ENCODE data around the gene HOXA7. TPM values are rescaled to one million over a fixed set of nuclear protein-coding genes. Genes with fewer than 3 reads are reported as not detected.

The HOXA7 gene
- total RNA-seq, 1 donor from 2014 or later: not detected

DNA sequence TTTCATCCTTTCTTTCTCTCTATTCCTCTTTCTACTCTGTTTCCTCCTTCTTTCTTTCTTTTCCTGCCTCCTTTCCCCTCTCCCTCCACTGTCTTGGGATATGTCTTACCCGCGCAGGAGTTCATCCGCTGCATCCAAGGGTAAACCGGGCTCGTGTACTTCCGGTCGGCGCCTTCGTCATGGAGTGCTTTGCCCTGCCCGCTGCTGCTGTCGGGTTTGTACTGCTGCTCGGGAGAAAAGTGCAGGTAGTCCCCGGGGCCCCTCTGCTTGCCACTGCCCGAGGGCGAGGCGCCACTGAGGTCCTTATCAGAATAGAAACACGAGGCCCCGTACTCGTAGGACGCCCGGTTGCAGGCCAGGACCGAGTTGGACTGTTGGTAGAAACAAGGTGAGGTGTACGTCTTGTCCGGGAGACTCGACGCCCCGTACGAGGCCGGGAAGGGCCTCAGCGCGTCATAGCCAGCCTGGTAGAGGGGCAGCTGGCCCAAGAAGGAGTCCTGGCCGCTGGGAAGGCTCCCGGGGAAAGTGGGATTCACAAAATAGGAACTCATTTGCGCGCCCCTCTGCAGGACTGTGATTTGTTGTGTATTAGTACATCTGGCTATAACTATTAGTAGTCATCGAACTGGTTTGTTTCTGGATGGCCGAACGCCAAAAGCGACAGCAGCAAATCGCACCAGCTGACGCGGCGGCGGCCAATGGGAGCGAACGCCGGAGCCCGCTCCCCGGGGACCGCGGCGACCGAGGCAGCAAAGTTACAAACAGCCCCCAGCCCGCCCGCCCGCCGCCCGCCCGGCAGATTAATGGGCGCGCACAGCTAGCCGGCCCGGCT is 9.1 kb downstream of the HOXA7 start, which contains the start of gene HOXA6:
Gene HOXA6, minus strand, starts transcription at position 576 of the 832 bp plus-strand sequence. Its CDS starts 25 bp downstream, at position 551.
- no peaks in the 10 kb centered on the region for H3K36me3 ChIP-seq (ENCODE audit: control insufficient read depth, insufficient read depth, low read length)
- TF ChIP-seq, protein P1, sequence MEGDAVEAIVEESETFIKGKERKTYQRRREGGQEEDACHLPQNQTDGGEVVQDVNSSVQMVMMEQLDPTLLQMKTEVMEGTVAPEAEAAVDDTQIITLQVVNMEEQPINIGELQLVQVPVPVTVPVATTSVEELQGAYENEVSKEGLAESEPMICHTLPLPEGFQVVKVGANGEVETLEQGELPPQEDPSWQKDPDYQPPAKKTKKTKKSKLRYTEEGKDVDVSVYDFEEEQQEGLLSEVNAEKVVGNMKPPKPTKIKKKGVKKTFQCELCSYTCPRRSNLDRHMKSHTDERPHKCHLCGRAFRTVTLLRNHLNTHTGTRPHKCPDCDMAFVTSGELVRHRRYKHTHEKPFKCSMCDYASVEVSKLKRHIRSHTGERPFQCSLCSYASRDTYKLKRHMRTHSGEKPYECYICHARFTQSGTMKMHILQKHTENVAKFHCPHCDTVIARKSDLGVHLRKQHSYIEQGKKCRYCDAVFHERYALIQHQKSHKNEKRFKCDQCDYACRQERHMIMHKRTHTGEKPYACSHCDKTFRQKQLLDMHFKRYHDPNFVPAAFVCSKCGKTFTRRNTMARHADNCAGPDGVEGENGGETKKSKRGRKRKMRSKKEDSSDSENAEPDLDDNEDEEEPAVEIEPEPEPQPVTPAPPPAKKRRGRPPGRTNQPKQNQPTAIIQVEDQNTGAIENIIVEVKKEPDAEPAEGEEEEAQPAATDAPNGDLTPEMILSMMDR (IDR thresholded peaks at IDR 0.05; ENCODE audit: insufficient read depth, low read length, severe bottlenecking): no peak
- peaks cover 86% of the 10 kb centered on the region for H3K27me3 ChIP-seq (ENCODE audit: control insufficient read depth, insufficient read depth, low read length)
- FAIRE-seq (no peak), DNase-seq (ENCODE audit: low read depth) (no peak)
- H3K4me3 ChIP-seq (ENCODE audit: low read depth, low read length): no peak within 1 kb of the TSS

DNA sequence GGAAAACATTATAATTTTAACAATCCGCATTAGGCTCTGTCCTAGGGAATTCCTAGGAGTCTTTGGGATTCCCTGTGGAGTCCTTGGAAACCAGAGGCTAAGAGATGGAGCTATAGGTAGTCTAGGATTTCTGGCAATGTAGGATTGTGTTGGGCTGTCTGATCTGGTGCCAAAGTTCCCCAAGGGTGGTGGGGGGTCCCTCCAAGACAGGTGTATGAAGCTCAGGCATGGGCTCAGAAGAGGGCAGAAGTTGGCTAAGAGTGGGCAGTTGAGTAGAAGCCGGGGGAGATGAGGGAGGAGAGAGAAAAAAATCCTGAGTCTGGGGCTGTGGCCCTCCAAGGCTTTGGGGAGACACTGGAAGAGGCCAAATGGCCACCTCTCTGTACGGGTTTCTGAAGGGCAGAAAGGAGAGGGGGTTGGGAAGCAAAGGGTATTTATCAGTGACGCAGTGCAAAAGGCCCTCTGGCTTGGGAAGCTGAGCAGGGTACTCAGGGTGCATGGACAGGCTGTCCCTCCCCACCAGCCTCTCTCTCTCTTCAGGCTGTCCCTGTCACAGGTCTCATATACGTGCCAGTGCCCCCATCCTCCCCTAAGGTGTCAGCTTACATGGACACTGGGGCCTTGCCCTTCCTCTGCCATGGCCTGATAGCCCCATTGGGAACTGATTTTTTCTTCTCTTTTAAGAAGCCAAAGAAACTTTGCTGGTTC is 9.8 kb downstream of the HOXA7 start:
- DNase-seq (ENCODE audit: low read depth) (no peak), FAIRE-seq (no peak)
- H3K4me3 ChIP-seq (ENCODE audit: low read depth, low read length): no peak overlapping the region
- no peaks in the 10 kb centered on the region for H3K36me3 ChIP-seq (ENCODE audit: control insufficient read depth, insufficient read depth, low read length)
- TF ChIP-seq, protein P1 (IDR thresholded peaks at IDR 0.05; ENCODE audit: insufficient read depth, low read length, severe bottlenecking): no peak
- peaks cover 86% of the 10 kb centered on the region for H3K27me3 ChIP-seq (ENCODE audit: control insufficient read depth, insufficient read depth, low read length)

DNA sequence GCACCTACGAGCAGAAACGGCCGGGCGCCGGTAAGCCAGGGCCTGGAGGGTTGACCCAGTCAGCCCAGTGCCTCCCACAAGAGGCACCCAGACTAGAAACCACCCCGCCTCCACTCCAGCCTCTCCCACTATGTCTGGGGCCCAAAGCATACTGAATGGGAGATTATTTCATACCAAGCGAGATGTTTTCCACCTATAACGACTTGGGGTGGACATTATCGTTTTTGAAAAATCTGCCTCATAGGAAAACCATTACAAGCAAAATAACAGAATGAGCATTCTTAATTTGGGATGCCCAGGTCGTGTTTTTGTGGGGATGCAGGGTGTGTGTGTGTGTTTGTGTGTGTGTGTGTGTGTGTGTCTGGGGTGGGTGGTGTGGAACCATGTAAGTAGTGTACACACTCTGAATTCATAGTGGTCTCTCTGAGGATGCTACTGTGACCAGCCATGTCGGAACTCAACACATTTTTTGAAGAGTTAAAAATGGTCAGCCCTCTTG is 10.5 kb downstream of the HOXA7 start:
- peak; percentile 13 for FAIRE-seq
- Histone ChIP-seq H3K36me3 (ENCODE audit: control insufficient read depth, insufficient read depth, low read length) (no peaks in the 10 kb centered on the region), H3K27me3 (ENCODE audit: control insufficient read depth, insufficient read depth, low read length) (peaks cover 86% of the 10 kb centered on the region), H3K4me3 (ENCODE audit: low read depth, low read length) (no peak overlapping the region)
- DNase-seq (ENCODE audit: low read depth): no peak
- TF ChIP-seq, protein P1 (IDR thresholded peaks at IDR 0.05; ENCODE audit: insufficient read depth, low read length, severe bottlenecking): no peak

DNA sequence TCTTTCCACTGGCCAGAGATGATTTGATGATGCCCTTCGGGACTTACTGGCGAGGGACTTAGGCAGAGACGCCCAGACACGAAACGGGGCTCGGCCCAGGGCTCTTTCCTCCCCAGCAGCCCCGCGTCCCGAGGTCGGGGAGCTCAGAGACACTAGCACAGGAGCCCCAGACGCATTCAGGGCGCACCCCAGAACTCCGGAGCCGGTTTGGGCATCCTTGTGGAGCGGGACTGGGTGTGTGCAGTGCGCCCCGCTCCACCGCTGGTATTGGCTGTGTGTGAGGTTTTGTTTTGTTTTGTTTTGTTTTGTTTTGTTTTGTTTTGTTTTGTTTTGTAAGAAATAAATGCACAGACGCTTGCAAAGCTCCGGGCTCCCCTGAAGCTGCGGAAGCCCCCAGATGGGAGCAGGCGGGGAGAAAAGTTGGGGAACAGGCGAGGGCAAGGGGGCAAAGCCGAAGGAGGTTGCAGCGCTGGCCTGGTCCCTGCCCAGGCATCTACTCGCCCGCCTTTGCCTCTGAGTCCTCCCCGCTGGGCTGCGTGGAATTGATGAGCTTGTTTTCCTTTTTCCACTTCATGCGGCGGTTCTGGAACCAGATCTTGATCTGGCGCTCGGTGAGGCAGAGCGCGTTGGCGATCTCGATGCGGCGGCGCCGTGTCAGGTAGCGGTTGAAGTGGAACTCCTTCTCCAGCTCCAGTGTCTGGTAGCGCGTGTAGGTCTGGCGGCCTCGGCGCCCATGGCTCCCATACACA is 11.1 kb downstream of the HOXA7 start:
- TF ChIP-seq, protein P1 (IDR thresholded peaks at IDR 0.05; ENCODE audit: insufficient read depth, low read length, severe bottlenecking): no peak
- FAIRE-seq: no peak
- H3K4me3 ChIP-seq (ENCODE audit: low read depth, low read length): no peak overlapping the region
- DNase-seq (ENCODE audit: low read depth): no peak
- H3K36me3 ChIP-seq (ENCODE audit: control insufficient read depth, insufficient read depth, low read length): no peaks in the 10 kb centered on the region
- peaks cover 87% of the 10 kb centered on the region for H3K27me3 ChIP-seq (ENCODE audit: control insufficient read depth, insufficient read depth, low read length)

DNA sequence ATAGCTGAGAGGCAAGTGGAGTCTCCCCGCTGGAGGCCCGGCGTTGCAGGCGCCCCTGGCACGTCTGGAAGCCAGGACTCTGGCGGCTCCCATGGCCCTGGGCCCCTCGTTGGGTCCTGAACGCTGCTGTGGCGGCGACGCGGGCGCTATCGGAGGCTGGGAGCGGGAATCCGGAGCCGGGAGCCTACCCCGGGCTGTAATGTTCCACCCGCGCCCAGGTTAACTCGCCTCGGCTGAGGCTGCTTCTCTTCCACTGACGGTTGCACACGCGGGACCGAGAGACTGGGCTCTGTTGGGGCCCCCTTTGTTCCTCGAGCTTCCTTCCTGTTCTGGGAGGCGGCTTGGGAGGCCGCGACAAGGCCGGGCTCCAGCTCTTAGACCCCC is 11.7 kb downstream of the HOXA7 start:
- H3K36me3 ChIP-seq (ENCODE audit: control insufficient read depth, insufficient read depth, low read length): no peaks in the 10 kb centered on the region
- H3K4me3 ChIP-seq (ENCODE audit: low read depth, low read length): no peak overlapping the region
- no peak for DNase-seq (ENCODE audit: low read depth)
- no peak for FAIRE-seq
- TF ChIP-seq, protein P1 (IDR thresholded peaks at IDR 0.05; ENCODE audit: insufficient read depth, low read length, severe bottlenecking): no peak
- H3K27me3 ChIP-seq (ENCODE audit: control insufficient read depth, insufficient read depth, low read length): peaks cover 88% of the 10 kb centered on the region
